ENCODE results near the gene KL. TPM values are rescaled to one million over a fixed set of nuclear protein-coding genes. Genes with fewer than 3 reads are reported as not detected.

KL gene
- total and polyA plus RNA-seq, 10 of the 15 experiments (the other 5 are each of a cell fraction or from before 2014, with no cell fraction given), result 0.08 to 2.1 (median 1.4) TPM

GRCh38 chr13:33099860-33100259, 83.6 kb downstream of the KL start:
- ATAC-seq (no peak), DNase-seq (ENCODE audit: low read depth, low spot score) (no peak), FAIRE-seq (no peak)
- Histone ChIP-seq H3K4me2 (ENCODE audit: control insufficient read depth, insufficient read depth) (no peak overlapping the region), H3K9me3 (replicated peaks; ENCODE audit: control insufficient read depth, insufficient read depth, low read length) (peaks cover 6% of the 10 kb centered on the region; the same call in 2 of the 3 replicates), H3K27ac (ENCODE audit: control insufficient read depth, insufficient read depth) (no peak overlapping the region), H3K4me3 (no peak overlapping the region), H3K4me1 (ENCODE audit: control insufficient read depth, insufficient read depth, low read length) (no peaks in the 10 kb centered on the region), H3K36me3 (ENCODE audit: control insufficient read depth in 2 of 2, insufficient read depth in 2 of 2, low read length in 1 of 2) (no peaks in the 10 kb centered on the region; a peak in 1 of 4 replicates), H3K9ac (ENCODE audit: control insufficient read depth, insufficient read depth, low read length) (no peak overlapping the region), H3K79me2 (ENCODE audit: control insufficient read depth, insufficient read depth, low read length) (no peaks in the 10 kb centered on the region), H2AFZ (ENCODE audit: control insufficient read depth, low read depth, low read length) (no peak overlapping the region), H4K20me1 (ENCODE audit: control insufficient read depth, insufficient read depth) (no peaks in the 10 kb centered on the region), H3K27me3 (replicated peaks in 1 of 2; ENCODE audit: control insufficient read depth in 2 of 2, insufficient read depth in 2 of 2, low read length in 1 of 2) (no peaks in the 10 kb centered on the region)
- ChIA-PET POLR2A (no interaction called here), SMC1A (ENCODE audit: uncharacterized antibody, unreplicated experiment) (interaction anchor here (0.9 to 1.4 kb wide), 5 partner anchors 9 to 52 kb away, joined by 3 read pairs; no protein-coding TSS in a partner anchor), CTCF (interaction anchor here (1.0 to 1.7 kb wide), 4 partner anchors 9 to 12 kb away, joined by 3 to 5 read pairs (median 4); no protein-coding TSS in a partner anchor), RAD21 (ENCODE audit: unreplicated experiment) (interaction anchor here (1.0 kb wide), 1 partner anchor 10 kb away, joined by 5 read pairs; no protein-coding TSS in a partner anchor)
- 90% methylated on average over 3 of the region's 3 CpGs for WGBS (ENCODE audit: insufficient coverage, insufficient replicate concordance, low lambda C conversion rate, missing lambda C conversion rate)
- intact Hi-C loops (cut with micrococcal nuclease; ENCODE audit: unreplicated experiment), result loop anchor here (10.0 kb wide), 1 partner anchor 265 kb away; no protein-coding TSS in a partner anchor
- TF ChIP-seq HDAC6 (IDR thresholded peaks at IDR 0.05; ENCODE audit: unreplicated experiment), result no peak
- no peak for TF ChIP-seq YY1 (IDR thresholded peaks at IDR 0.05; ENCODE audit: low read depth, low read length)
- no peak for TF ChIP-seq FOXM1 (IDR thresholded peaks at IDR 0.05; ENCODE audit: low read depth, low read length)
- in situ Hi-C loops (cut with MboI), result no loop called here
- no TSS peak for BruUV-seq (replicated peaks)

- H2AFZ ChIP-seq (ENCODE audit: control insufficient read depth, low read depth, low read length), result no peak overlapping the region
- 85% methylated on average over 3 of the region's 3 CpGs for WGBS (ENCODE audit: insufficient coverage, insufficient replicate concordance, low lambda C conversion rate, missing lambda C conversion rate)
These were observed 84.7 kb downstream of the KL start for GRCh38 chr13:33100886-33101285.

More at GRCh38 chr13:33100886-33101285, 84.7 kb downstream of the KL start:
- Histone ChIP-seq H3K9me3 (replicated peaks; ENCODE audit: control insufficient read depth, insufficient read depth, low read length) (peaks cover 6% of the 10 kb centered on the region; the same call in 2 of the 3 replicates), H4K20me1 (ENCODE audit: control insufficient read depth, insufficient read depth) (no peaks in the 10 kb centered on the region), H3K79me2 (ENCODE audit: control insufficient read depth, insufficient read depth, low read length) (no peaks in the 10 kb centered on the region), H3K4me2 (ENCODE audit: control insufficient read depth, insufficient read depth) (no peak overlapping the region), H3K4me1 (ENCODE audit: control insufficient read depth, insufficient read depth, low read length) (peaks cover 6% of the 10 kb centered on the region), H3K27me3 (replicated peaks in 1 of 2; ENCODE audit: control insufficient read depth in 2 of 2, insufficient read depth in 2 of 2, low read length in 1 of 2) (no peaks in the 10 kb centered on the region), H3K27ac (ENCODE audit: control insufficient read depth, insufficient read depth) (no peak overlapping the region), H3K9ac (ENCODE audit: control insufficient read depth, insufficient read depth, low read length) (no peak overlapping the region), H3K36me3 (ENCODE audit: control insufficient read depth in 2 of 2, insufficient read depth in 2 of 2, low read length in 1 of 2) (peaks cover 0 to 1% of the 10 kb centered on the region in 2 experiments; a peak in 1 of 4 replicates), H3K4me3 (no peak overlapping the region)
- no TSS peak for BruUV-seq (replicated peaks)
- POLR2A ChIA-PET, result no interaction called here
- TF ChIP-seq SPI1 (IDR thresholded peaks at IDR 0.05; ENCODE audit: borderline replicate concordance, insufficient read depth, low read depth, low read length), result no peak
- RAD21 ChIA-PET (ENCODE audit: unreplicated experiment), result no interaction called here
- SMC1A ChIA-PET (ENCODE audit: uncharacterized antibody, unreplicated experiment), result interaction anchor here (1.0 kb wide), 1 partner anchor 43 kb away, joined by 3 read pairs; no protein-coding TSS in a partner anchor
- DNase-seq (ENCODE audit: low read depth, low spot score) (no peak), ATAC-seq (no peak), FAIRE-seq (no peak)
- in situ Hi-C loops (cut with MboI) (no loop called here), intact Hi-C loops (cut with micrococcal nuclease; ENCODE audit: unreplicated experiment) (loop anchor here (10.0 kb wide), 1 partner anchor 266 kb away; no protein-coding TSS in a partner anchor)
- CTCF ChIA-PET, result interaction anchor here (1.4 to 1.7 kb wide), 2 partner anchors 9 to 11 kb away, joined by 5 read pairs; no protein-coding TSS in a partner anchor

Data from GM12878 (cell line).